Peyer's patch (tissue), 4 donors: ENCODE results near the gene KIRREL1.

ENCODE experiments used
- POLR2A ChIP-seq, 2 donors: fragments of 450-650 bp; IDR thresholded peaks; one replicate each; pipeline ENCODE4 v1.5.1; 2017; ENCODE audit warnings: antibody characterized with exemption in 2 of 2, mild to moderate bottlenecking in 2 of 2, moderate library complexity in 2 of 2
- TF ChIP-seq, protein P1 (sequence below), 6 experiments: fragments of 450-650 bp in 4 of 6; fragments of 200-600 bp in 2 of 6; sonication (generic) in 1 of 6; IDR thresholded peaks; one replicate each; pipeline ENCODE4 v1.5.1; 2017 to 2019; ENCODE audit warnings: antibody characterized with exemption in 6 of 6, mild to moderate bottlenecking in 3 of 6, moderate library complexity in 1 of 6

DNA sequence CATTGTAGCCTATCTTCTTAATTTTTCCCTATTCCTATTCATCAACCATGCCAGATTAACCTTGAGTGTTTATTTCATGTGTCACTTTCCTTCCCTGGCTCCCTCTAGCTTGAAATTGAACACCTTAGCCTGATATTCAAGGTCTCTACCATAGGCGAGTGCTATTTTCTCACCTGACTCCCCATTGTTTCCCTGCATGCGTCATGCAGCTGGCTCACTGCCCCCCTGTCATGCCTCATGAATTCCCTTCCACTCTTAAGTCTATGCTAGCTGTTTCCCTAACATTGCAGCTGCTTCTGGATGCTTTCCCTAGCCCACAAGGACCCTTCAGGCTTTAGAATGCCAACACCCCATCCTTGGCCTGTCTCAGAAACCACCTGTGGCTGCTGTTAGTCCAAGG, 130.6 kb downstream of the KIRREL1 start:
- TF ChIP-seq, protein P1, sequence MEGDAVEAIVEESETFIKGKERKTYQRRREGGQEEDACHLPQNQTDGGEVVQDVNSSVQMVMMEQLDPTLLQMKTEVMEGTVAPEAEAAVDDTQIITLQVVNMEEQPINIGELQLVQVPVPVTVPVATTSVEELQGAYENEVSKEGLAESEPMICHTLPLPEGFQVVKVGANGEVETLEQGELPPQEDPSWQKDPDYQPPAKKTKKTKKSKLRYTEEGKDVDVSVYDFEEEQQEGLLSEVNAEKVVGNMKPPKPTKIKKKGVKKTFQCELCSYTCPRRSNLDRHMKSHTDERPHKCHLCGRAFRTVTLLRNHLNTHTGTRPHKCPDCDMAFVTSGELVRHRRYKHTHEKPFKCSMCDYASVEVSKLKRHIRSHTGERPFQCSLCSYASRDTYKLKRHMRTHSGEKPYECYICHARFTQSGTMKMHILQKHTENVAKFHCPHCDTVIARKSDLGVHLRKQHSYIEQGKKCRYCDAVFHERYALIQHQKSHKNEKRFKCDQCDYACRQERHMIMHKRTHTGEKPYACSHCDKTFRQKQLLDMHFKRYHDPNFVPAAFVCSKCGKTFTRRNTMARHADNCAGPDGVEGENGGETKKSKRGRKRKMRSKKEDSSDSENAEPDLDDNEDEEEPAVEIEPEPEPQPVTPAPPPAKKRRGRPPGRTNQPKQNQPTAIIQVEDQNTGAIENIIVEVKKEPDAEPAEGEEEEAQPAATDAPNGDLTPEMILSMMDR (IDR thresholded peaks at IDR 0.05), result no peak
- no peak for TF ChIP-seq POLR2A (IDR thresholded peaks at IDR 0.05)
